NCI-H1417 (cell line): ENCODE measurements around the gene RPIA.

Experiments
- DNase-seq, 3 experiments: peaks; one replicate each; lab custom pipeline; 2025; lab: John Stamatoyannopoulos, UW

Gene RPIA

DNA sequence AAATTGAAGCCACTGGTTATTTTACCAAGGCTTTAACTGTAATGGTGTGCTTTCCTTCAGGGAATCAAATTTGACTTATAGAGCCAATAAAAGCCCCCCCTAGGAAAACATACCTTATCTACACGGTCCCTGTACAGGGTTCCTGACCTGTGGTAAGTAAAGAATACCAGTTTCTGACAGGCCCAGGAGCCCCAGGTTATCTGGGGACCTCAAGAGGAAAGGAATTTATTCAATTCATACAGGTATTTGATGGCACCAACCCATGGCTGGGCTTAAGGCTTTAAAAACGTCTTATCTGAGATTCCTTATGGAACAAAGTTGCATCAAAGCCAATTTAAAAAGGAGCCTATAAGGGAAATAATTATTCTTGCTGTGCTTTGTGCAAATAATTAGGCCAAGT lies 7.0 kb upstream of the RPIA start:
- DNase-seq: no peak

DNA sequence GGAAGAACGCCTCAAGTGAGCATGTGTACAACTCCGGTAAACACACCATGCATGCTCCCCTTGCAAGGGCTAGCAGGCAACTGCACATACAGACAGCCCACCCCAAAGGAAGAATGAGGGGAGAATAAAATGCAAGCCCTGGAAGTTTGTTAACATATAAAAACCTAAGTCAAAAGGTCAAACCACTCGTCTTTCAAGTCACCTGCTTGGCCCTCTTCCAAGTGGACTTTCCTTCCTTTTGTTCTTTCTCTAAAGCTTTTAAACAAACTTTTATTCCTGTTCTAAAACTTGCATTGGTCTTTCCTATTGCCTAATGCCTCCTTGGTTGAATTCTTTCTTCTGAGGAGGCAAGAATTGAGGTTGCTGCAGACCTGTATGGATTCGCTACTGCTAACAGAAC lies 5.2 kb upstream of the RPIA start:
- no peak for DNase-seq

DNA sequence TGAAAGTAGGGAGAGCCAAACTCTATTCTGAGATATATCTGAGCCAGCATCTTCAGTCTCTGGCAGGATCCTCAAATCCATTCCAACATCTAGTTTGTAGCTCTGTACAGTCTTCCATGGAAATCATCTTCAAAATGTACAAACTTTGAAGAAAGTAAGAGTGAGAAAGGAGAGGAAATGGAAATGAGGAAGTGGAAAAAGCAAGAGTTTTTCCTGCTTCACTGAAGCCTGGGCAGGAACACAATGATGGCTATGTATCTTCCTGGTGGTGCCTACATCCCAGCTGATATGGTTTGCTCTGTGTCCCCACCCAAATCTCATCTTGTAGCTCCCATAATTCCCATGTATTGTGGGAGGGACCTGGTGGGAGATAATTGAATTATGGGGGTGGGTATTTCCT lies 4.1 kb upstream of the RPIA start:
- DNase-seq: no peak

DNA sequence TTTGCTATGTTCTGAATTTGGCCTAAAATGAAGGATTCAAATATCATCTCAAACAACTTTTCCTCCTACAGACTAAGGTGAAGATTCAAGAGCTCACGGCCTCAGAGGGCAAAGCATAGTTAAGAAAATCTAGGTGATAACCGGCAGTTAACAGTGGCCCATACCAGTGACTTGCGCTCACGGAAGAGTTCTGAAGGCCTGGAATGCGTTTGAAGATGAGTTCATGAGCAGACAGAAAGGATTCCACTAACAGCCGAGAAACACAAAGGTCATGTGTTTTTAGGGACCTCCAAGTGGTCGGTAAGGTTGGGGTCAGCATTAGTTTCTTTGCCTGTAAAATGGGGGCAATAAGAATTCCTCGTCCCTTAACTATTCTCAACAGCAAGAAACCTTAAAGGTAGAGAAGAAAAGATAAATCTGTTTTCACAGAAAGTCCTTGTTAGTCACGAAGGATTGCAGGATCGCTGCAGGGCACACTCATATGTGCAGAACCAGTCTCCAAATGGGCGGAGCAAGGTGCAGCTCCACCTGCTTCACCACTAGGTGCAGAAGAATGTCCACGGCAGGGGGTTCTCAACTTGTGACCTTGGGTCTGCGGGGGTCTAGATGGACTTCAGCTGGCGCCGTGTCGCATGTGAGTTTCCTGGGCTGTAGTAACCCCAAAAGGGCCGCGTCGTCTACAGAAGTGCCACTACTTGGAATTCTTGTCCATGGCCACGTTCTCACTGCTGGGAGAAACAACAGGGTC lies 708 bp upstream of the RPIA start:
- no peak for DNase-seq

DNA sequence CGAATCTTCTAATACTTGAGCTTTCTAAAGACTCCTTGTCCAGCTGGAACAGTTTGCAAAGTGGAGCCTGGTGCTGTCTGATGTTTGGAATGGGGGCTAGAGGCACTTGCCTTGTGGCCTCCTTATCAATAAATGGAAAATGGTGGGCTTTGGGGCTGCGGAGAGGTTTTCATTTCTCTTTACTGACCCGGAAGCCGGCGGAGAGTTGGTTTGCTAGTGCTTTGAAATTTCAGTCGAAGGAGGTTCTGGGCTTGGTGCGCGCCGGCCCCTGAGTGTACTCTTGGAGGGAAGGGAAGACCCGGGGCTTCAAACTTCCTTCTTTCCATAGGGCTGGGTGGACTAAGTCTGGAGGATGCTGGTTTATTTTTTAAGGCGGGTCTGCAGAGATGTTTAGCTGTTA lies 714 bp downstream of the RPIA start:
- DNase-seq: peak in 2 of 3 experiments; percentile 41 to 52

DNA sequence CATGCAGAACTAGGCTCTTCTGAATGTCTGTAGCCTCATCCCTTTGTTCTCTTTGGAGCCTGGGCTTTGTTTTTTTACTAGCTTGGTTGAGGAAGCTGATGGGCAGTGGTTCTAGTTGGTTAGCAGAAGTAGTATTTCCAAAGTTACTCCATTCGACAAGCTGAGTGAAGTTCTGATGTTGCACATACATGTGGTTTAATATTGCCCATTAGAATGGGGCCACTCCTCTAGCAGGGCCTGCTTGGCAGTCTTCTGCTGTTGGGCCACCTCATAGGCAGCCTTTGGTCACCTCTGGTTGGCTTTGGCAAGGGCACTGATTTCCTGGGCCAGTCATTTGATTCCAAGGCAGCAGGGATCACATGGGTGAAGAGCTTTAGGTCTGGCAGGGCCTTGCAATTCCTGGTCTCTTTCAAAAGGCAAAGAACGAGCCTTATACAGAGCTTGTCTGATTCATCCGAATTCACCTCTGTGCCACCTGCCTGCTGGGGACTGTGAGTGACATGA lies 2.5 kb downstream of the RPIA start:
- DNase-seq: no peak

DNA sequence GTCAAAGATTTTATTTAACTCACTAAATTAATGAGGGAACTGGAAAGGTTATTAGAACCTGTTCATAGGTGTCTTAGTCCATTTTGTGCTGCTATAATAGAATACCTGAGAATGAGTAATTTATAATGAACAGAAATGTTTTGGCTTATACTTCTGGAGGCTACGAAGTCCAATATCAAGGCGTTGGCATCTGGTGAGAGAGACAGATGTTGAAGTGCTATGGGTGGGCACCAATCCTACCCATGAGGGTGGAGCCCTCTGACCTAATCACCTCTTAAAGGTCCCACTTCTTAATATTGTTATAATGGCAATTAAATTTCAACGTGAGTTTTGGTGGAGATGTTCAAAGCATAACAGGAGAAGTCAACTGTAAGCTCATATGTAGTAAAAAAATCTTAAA lies 5.1 kb downstream of the RPIA start:
- no peak for DNase-seq

DNA sequence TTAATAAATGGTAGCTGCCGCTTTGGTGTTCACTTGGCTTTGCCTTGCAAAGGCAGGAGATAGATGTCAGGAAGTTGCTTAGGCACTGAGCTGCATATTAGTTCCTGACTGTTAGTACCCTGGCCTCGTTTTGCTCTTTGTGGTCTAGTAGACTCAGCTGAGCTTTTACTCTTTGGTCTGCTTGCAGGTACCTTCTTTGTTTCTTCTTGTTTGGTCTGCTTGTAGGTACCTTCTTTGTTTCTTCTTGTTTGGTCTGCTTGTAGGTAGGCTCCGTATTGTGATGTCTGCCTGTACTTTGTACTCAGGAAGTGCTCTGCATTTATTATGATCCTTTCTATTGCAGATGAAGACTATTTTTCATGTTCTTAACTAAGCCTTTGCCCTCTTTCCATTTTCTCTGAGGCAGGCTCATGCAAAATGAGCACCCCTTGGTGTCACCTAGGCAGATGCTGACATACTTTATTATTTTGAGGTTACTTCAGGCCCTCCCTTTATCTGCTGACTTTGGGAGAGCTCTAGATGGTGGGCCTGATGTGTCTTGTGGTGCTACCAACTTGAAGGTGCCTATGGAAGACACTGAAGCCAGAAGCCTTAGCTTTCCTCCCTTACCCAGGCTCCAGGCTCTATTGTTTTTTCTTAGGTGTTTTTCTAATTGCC lies 6.0 kb downstream of the RPIA start:
- DNase-seq: no peak

DNA sequence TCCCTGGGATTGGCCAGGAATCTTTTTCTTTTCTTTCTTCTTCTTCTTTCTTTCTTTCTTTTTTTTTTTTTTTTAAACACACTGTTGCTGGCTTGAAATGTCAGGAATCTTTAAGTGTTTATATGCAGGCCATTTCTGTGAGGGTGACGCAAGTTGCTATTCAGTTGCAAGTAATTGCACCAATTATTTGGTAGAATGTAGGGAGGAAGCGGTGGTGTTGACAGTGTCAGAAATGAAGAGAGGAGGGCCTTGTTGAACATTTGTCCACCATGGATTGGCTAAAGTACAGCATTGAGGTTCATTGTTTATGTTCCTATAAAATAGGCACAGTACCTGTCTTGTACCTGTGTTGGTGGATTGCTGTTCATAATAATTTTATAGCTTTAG lies 6.5 kb downstream of the RPIA start:
- peak in 1 of 3 experiments; percentile 19 for DNase-seq

DNA sequence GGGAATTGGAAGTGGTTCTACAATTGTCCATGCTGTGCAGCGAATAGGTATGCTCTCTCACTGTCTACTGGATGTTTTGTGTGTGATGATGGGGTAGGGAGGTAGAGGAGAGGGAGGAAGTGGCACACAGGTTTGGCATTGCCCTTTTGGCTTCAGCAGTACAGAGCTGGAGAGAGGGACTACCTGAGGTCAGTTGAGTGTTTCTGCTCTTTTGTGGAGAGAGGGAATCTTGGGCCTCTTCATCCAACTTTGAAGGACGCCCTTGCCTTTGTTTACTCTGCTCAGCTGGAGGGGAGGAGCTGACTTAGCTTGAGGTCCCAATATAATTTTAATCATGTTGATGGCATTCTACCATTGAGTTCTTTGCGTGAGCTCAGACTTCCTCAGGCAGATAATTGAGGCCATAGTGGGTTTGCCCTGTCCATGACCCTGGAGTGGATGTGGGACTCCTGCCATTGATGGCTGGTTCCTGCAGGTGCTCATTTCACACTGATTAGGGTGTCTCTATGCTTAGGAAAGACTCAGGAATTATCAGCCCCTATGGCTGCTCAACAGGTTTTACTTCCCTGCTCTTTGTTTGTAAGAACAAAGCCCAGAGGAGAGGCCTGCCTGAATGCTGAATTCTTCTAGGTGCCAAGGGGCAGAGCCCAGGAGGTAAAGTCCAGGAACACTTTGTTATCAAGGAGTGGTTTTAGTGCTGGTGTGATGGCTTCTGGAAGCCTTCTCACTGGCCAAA lies 7.2 kb downstream of the RPIA start:
- DNase-seq: peak in 2 of 3 experiments; percentile 1 to 18

DNA sequence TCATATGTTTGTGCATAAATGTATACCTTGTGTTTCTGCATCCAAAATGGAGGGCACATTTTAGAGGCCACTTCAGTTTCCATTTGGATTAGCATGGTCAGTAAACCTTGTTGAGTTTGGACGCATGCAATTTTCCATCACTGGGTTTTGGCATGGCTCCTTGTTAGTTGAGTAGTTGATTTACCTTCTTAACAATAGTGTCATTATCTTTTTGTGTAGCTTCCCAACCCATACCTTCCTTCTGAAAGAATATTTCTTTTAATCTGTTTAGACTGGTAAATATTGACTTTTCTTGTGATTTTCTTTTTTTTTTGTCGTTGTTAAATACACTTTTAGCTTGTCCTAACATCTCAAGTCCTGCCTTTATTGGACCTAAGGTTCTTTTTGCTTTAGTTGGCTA lies 15.5 kb downstream of the RPIA start:
- no peak for DNase-seq

DNA sequence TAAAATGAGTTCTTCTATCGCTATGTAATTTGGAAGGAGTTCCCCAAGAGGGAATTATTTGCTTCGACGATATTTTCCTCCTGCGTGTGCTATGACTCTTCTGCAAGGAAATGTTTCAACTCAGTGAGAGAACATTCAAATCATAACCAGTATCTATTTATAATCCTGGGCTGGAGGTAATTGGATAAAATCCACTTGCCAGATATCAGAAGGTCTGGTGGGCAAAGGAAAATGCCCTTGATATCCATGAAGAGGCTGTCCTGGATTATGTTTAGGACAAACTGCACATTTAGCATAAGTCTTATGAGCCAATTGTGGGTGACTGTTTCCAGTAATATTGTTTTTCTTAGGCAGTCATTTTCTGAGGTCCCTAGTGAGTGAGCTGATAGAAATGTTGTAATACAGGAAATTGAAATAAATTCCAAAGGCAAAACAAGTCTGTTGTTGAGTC lies 17.7 kb downstream of the RPIA start:
- DNase-seq: no peak

DNA sequence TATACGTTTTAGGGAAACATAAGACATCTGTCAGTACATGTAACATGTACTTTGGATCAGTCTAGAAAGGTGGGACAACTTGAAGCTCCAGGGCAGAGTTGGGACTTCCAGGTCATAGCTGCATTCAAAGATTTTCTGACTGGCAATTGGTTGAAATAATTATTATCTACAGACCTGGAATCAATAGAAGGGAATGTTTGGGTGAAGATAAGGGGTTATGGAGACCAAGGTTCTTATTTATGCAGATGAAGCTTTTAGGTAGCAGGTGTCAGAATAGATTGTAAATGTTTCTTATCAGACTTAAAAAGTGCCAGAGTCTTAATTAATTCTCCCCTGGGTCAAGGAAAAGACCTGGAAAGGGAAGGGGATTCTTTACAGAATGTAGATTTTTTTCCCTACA lies 19.8 kb downstream of the RPIA start:
- no peak for DNase-seq

DNA sequence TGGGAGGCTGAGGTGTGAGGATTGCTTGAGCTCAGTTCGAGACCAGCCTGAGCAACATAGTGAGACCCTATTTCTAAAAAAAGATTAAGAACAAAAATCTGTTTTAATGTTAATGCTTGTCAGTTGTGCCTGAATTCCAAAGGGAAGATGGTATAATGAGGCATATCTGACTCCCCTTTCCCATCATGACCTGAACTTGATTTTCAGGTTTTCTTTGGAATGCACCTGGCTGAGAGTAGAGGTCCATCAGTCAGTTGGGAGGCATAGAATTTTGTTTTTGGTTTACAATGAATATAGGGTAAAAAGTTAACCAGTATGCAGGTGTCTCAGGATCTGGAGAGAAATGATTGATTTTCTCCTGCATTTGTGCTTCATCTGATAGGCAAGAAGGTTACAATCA lies 20.4 kb downstream of the RPIA start:
- DNase-seq: no peak

DNA sequence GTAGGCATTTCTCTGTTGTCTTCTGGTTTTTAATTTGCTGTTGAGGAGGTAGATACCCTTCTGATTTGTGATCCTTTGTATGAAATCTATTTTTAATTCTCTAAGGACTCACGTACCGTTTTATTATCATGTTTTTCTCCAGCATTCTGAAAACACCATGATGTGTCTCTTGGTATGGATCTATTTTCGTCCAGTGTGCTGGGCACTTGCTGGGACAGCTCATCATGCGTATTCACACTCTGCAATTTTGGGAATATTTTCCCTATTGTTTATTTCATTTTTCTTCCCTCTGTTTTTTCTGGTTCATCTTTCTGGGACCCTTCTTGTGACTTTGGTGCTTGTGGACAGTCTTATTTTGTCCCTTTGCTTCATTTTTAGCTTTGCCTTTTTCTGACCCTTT lies 21.9 kb downstream of the RPIA start:
- no peak for DNase-seq

DNA sequence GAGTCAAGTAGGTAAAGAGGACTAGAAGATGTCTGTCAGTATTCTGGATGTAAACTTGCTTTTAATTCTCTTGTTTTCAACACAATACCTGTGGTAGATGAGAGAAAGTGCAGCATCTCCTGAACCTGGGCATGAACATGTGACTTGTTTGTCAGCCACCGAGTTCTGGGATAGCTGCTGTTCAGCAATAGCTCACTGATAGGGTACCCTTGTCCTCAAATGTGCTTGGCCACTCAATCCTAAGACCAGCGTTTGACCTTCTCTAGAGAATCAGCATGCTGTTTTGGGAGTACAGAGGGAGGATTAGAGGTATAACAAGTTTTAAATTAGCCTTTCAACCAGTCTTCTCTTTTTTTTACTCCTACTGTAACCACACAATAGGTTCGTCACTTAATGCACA lies 23.2 kb downstream of the RPIA start:
- no peak for DNase-seq

DNA sequence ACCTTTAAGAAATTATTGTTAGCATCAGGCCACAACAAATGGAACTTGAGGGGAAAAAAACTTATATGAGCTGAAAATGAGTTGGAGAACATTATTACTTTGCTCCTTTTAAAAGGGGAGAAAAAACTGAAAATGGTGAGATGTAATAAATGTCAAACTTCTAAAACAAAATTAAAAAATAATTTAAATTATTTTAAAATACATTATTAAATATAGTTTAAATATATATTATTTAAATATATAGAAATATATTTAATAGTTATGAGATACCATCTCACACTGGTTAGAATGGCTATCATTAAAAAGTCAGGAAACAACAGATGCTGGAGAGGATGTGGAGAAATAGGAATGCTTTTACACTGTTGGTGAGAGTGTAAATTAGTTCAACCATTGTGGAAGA lies 28.9 kb downstream of the RPIA start:
- DNase-seq: no peak

DNA sequence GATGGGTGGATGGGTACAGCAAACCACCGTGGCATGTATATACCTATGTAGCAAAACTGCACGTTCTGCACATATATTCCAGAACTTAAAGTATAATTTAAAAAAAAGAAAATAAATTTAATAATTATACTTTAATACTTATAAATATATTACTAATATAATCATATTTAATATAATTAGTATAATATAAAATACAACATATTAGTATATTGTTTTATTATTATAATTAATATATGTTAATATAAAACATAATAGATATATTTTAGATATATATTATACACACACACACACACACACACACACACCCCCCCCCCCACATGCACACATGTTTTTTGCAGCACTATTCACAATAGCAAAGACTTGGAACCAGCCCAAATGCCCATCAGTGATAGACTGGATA lies 29.8 kb downstream of the RPIA start:
- DNase-seq: no peak

DNA sequence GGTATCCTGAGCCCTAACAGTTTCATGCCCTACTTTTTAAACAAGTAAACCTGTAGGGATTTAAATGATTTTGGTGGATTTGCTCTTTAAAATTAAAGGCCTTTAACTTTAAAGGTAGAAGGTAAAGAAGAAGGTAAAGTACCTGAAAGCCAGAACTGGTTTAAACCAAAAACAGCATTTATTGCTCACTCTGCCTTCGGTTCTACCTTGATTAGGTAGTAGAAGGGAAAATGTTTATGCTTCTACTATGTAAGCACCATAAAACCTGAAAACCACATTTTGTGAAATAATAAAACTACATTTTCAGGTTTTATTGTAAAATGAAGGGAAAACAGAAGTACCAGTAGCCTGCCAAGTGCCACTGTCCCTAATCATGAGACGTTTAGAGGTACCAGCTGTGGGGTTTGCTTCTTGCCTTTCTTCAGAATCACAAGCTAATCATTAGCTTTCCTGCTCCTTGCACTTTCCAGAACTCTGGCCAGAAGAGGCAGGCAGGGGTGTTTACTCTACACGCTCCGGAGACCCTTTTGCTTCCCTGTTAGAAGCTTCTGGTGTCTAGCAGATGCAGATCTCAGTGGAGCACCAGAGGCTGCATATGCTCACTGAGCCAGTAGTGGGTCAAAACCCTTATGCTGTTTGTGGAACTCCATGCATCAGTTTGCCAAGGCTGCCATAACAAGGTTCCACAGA lies 33.3 kb downstream of the RPIA start:
- DNase-seq: no peak

DNA sequence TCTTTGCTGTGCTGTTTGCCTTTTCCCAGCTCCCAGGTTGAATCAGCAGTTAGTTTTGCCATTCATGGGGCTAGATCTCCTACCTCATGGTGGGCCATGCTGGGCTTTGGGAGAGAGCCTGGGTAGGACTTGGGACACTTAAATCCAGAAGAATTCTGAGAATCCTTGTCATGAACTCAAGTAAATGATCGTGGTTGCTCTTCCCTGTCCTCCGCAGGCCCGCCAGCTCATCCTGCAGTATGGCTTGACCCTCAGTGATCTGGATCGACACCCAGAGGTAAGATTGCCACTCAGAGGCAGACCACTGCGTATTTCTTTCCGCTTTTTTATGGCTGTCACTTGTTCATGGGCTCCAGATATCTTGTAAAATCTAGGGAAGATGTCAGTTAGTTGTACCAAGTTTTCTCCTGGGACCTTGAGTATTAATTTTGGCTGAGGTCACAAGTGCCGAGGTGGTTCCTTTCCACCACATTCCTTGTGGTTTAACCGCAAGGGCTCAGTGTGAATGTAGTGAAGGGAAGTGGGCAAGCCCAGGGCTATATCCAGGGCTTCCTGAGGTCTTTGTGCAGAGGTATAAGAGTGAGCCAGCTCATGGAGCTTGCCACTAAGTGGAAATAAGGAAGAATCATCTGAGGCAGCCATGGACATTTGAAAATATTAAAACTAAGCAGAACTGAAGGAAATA lies 37.7 kb downstream of the RPIA start:
- no peak for DNase-seq

DNA sequence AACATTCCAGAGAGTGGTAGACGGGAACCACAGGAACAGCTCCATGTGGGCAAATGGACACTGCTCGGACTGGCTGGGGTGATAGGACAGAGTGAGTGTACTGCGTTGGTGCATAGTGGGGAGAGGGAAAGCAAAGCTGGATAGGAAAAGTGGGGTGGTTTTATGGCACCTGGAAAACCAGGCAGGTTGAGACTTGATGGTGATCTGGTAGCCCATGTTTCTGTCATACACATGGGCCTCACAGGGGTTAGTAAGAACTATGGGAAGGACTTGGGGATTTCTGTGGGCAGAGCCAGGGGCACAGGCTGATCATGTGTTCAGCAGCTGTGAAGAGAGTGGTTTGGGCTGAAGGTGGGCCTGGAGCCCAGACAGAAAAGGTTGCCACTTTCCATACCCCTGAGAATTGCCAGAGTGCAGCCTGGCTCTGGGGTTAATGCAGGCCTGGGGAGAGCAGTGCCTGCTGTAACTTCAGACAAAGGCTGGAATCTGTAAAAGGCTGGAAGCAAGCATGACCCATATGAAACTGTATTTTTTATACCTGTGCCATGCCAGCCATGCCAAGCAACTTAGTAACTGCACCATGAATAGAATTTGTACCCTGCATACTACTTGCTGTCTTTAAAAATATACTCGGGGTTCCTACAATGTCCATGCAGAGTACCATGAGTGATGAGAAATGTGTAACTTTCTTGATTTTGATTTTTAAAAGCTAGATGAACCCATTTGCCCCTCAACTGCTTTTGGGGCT lies 41.9 kb downstream of the RPIA start:
- DNase-seq: no peak
